HCT116 (cell line): ENCODE data around the gene SLC19A1. TPM values are rescaled to one million over a fixed set of nuclear protein-coding genes. Genes with fewer than 3 reads are reported as not detected.

Experiments used
- ATAC-seq: fragments of 200-7000 bp; cut with Tn5 transposase; 2 replicates; pipeline ENCODE4 v1.9.1; 2020; ENCODE audit warnings: mild to moderate bottlenecking, moderate library complexity
- BruUV-seq: library from RNA; stranded (reverse); fragments of 400-500 nt; replicated peaks from 2 replicates; lab custom pipeline; 2021; lab: Mats Ljungman, UMichigan
- CTCF ChIA-PET: fragments of 300-600 bp; sonication (Branson Sonifier 250); formaldehyde crosslinking; loops from one replicate; lab custom pipeline; 2021; ENCODE audit warnings: antibody characterized with exemption; lab: Charles Lee
- POLR2A ChIA-PET: fragments of 300-600, 350-600 bp; sonication (Branson Sonifier 250); formaldehyde crosslinking; loops from one replicate; lab custom pipeline; 2021; ENCODE audit warnings: antibody characterized with exemption; lab: Charles Lee
- RAD21 ChIA-PET, 2 experiments: fragments of 300-600 bp; sonication (Branson Sonifier 250); formaldehyde crosslinking; loops; one replicate each; lab custom pipeline; 2023; ENCODE audit warnings: low total read pairs in 2 of 2; ENCODE audit not compliant: uncharacterized antibody in 2 of 2, unreplicated experiment in 2 of 2, low non-redundant PET in 1 of 2; lab: Charles Lee
- DNase-seq: peaks from one replicate; pipeline ENCODE4 v3.0.0-alpha.2; 2010; ENCODE audit warnings: low read depth, low spot score
- H2AFZ ChIP-seq: fragments of 200-600 bp; shearing (Covaris generic), sonication (generic); 2 replicates; pipeline ENCODE4 v1.6.1; 2017; ENCODE audit warnings: low read depth, mixed run types, mixed read lengths, antibody characterized with exemption, low read length; ENCODE audit not compliant: poor library complexity, severe bottlenecking
- H3K27ac ChIP-seq: 2 replicates; pipeline ENCODE4 v1.5.1; 2012; ENCODE audit warnings: low read depth, low read length
- H3K27me3 ChIP-seq: fragments of 200-600 bp; sonication (generic); 2 replicates; pipeline ENCODE4 v1.6.1; 2016; ENCODE audit warnings: mixed run types, low read length, mixed read lengths; ENCODE audit not compliant: insufficient read depth
- H3K36me3 ChIP-seq, 2 experiments: fragments of 200-500 bp in 1 of 2; fragments of 200-600 bp in 1 of 2; sonication (Bioruptor generic) in 1 of 2; sonication (generic) in 1 of 2; 2 replicates each; pipeline versions ENCODE4 v1.5.1 to v1.6.1; 2014 to 2016; ENCODE audit warnings: low read length in 2 of 2, inconsistent platforms in 1 of 2, mixed read lengths in 1 of 2, mixed run types in 1 of 2; ENCODE audit not compliant: insufficient read depth in 2 of 2, control insufficient read depth in 1 of 2
- H3K4me1 ChIP-seq, 2 experiments: fragments of 200-600 bp in 1 of 2; sonication (generic) in 1 of 2; 2 replicates each; pipeline versions ENCODE4 v1.5.1 to v1.6.1; 2012 to 2017; ENCODE audit warnings: low read length in 2 of 2, inconsistent platforms in 1 of 2, mild to moderate bottlenecking in 1 of 2, mixed read lengths in 1 of 2, mixed run types in 1 of 2, moderate library complexity in 1 of 2; ENCODE audit not compliant: insufficient read depth in 2 of 2, control insufficient read depth in 1 of 2
- H3K4me2 ChIP-seq: fragments of 200-600 bp; sonication (generic); 2 replicates; pipeline ENCODE4 v1.6.1; 2017; ENCODE audit warnings: mixed run types, low read length, mixed read lengths
- H3K4me3 ChIP-seq, 2 experiments: fragments of 200-600 bp in 1 of 2; sonication (generic) in 1 of 2; replicated peaks in 1 of 2; 2 replicates each; pipeline ENCODE4 v1.5.1; 2011 to 2016; ENCODE audit warnings: low read length in 2 of 2, control low read depth in 1 of 2, low read depth in 1 of 2, mild to moderate bottlenecking in 1 of 2, mixed read lengths in 1 of 2, mixed run types in 1 of 2
- H3K79me2 ChIP-seq: fragments of 200-600 bp; sonication (generic); 2 replicates; pipeline ENCODE4 v1.6.1; 2017; ENCODE audit warnings: mild to moderate bottlenecking, mixed run types, low read length, moderate library complexity, mixed read lengths; ENCODE audit not compliant: insufficient read depth
- H3K9ac ChIP-seq: fragments of 200-600 bp; sonication (generic); 2 replicates; pipeline ENCODE4 v1.6.1; 2016; ENCODE audit warnings: low read length, mixed read lengths
- H3K9me2 ChIP-seq: fragments of 200-600 bp; sonication (generic), shearing (Covaris generic); 2 replicates; pipeline ENCODE4 v1.6.1; 2017; ENCODE audit warnings: mixed run types, mild to moderate bottlenecking, moderate library complexity; ENCODE audit not compliant: insufficient read depth
- H3K9me3 ChIP-seq, 2 experiments: fragments of 200-500 bp in 1 of 2; fragments of 200-600 bp in 1 of 2; sonication (Bioruptor generic) in 1 of 2; sonication (generic) in 1 of 2; 2 replicates each; pipeline ENCODE4 v1.6.1; 2014 to 2017; ENCODE audit warnings: low read length in 2 of 2, mixed read lengths in 2 of 2, inconsistent platforms in 1 of 2, low read depth in 1 of 2, mild to moderate bottlenecking in 1 of 2, mixed run types in 1 of 2, moderate library complexity in 1 of 2; ENCODE audit not compliant: control insufficient read depth in 1 of 2, insufficient read depth in 1 of 2
- H4K20me1 ChIP-seq: fragments of 200-600 bp; sonication (generic), shearing (Covaris generic); 2 replicates; pipeline ENCODE4 v1.6.1; 2017; ENCODE audit warnings: mixed run types, mild to moderate bottlenecking, moderate library complexity; ENCODE audit not compliant: insufficient read depth
- CBX3 ChIP-seq: IDR thresholded peaks from 2 replicates; pipeline ENCODE4 v1.6.1; 2012; ENCODE audit warnings: low read depth
- CTCF ChIP-seq, 3 experiments: fragments of 200-600 bp in 1 of 3; sonication (generic) in 1 of 3; IDR thresholded peaks in 2 of 3; conservative IDR thresholded peaks in 1 of 3; 2 replicates each; pipeline ENCODE4 v1.5.1; 2012 to 2017; ENCODE audit warnings: low read depth in 2 of 3, low read length in 2 of 3, antibody characterized with exemption in 1 of 3, borderline replicate concordance in 1 of 3, control low read depth in 1 of 3, mild to moderate bottlenecking in 1 of 3, mixed read lengths in 1 of 3, mixed run types in 1 of 3, moderate library complexity in 1 of 3; ENCODE audit not compliant: insufficient read depth in 1 of 3
- POLR2AphosphoS5 ChIP-seq: IDR thresholded peaks from 2 replicates; pipeline ENCODE4 v1.6.1; 2011; ENCODE audit warnings: mild to moderate bottlenecking, low read depth, low read length, moderate library complexity
- SIN3A ChIP-seq: IDR thresholded peaks from 2 replicates; pipeline ENCODE4 v1.6.1; 2012; ENCODE audit warnings: low read depth
- TCF7L2 ChIP-seq: IDR thresholded peaks from 2 replicates; pipeline ENCODE4 v1.7.0; 2011; ENCODE audit warnings: borderline replicate concordance, inconsistent platforms; ENCODE audit not compliant: insufficient read depth, insufficient read length; ENCODE audit errors: extremely low read depth
- YY1 ChIP-seq: IDR thresholded peaks from 2 replicates; pipeline ENCODE4 v1.6.1; 2011; ENCODE audit warnings: low read length, low read depth, moderate library complexity, mild to moderate bottlenecking; ENCODE audit not compliant: insufficient replicate concordance; ENCODE audit errors: extremely low read depth
- intact Hi-C: fragments of 100-400 bp; cut with micrococcal nuclease; formaldehyde crosslinking; loops from 2 replicates; pipeline ENCODE4 v1.10.0; 2022
- total RNA-seq: library from RNA; stranded (reverse); gene quantifications from one replicate; pipeline ENCODE4 v1.2.1, GENCODE V29; 2021; ENCODE audit not compliant: unreplicated experiment
- TF ChIP-seq, protein P1 (sequence below): IDR thresholded peaks from 2 replicates; pipeline ENCODE4 v1.6.1; 2011; ENCODE audit warnings: mild to moderate bottlenecking, low read length, moderate library complexity; ENCODE audit not compliant: insufficient replicate concordance; ENCODE audit errors: extremely low read depth
- TF ChIP-seq, protein P2 (sequence below): IDR thresholded peaks from 2 replicates; pipeline ENCODE4 v1.6.1; 2012

The SLC19A1 gene
- total RNA-seq, 1 experiment from 2014 or later = 50.2 TPM

- no peak overlapping the region for H3K27ac ChIP-seq
- intact Hi-C loops = no loop called here
- H3K79me2 ChIP-seq = no peaks in the 10 kb centered on the region
- no peaks in the 10 kb centered on the region for H3K27me3 ChIP-seq
- H3K4me1 ChIP-seq = no peaks in the 10 kb centered on the region; a peak in 1 of 4 replicates
- DNase-seq (no peak), ATAC-seq (0 out of 2 replicates have a peak, but pooled peaks have one; percentile 4)
- H3K4me2 ChIP-seq = no peak overlapping the region
- no peaks in the 10 kb centered on the region for H3K9me3 ChIP-seq
- CTCF ChIA-PET = no interaction called here
- H4K20me1 ChIP-seq = no peaks in the 10 kb centered on the region
- no peak overlapping the region for H3K4me3 ChIP-seq
- BruUV-seq = no TSS peak
- H2AFZ ChIP-seq = no peak overlapping the region
- TF ChIP-seq YY1 = no peak
- no peak for TF ChIP-seq CTCF (IDR thresholded peaks at IDR 0.05 in 2 of 3, conservative IDR thresholded peaks at IDR 0.05 in 1 of 3; ENCODE audit: borderline replicate concordance in 1 of 3, insufficient read depth in 1 of 3, low read depth in 2 of 3, low read length in 2 of 3)
- no peak for TF ChIP-seq TCF7L2
- TF ChIP-seq, protein P1, sequence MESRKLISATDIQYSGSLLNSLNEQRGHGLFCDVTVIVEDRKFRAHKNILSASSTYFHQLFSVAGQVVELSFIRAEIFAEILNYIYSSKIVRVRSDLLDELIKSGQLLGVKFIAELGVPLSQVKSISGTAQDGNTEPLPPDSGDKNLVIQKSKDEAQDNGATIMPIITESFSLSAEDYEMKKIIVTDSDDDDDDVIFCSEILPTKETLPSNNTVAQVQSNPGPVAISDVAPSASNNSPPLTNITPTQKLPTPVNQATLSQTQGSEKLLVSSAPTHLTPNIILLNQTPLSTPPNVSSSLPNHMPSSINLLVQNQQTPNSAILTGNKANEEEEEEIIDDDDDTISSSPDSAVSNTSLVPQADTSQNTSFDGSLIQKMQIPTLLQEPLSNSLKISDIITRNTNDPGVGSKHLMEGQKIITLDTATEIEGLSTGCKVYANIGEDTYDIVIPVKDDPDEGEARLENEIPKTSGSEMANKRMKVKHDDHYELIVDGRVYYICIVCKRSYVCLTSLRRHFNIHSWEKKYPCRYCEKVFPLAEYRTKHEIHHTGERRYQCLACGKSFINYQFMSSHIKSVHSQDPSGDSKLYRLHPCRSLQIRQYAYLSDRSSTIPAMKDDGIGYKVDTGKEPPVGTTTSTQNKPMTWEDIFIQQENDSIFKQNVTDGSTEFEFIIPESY = no peak
- TF ChIP-seq CBX3 = no peak
- no peak for TF ChIP-seq POLR2AphosphoS5
- TF ChIP-seq, protein P2, sequence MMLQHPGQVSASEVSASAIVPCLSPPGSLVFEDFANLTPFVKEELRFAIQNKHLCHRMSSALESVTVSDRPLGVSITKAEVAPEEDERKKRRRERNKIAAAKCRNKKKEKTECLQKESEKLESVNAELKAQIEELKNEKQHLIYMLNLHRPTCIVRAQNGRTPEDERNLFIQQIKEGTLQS = no peak
- TF ChIP-seq SIN3A = no peak
- no peaks in the 10 kb centered on the region for H3K9me2 ChIP-seq
- POLR2A ChIA-PET = no interaction called here
- no peak overlapping the region for H3K9ac ChIP-seq
- H3K36me3 ChIP-seq = peaks cover 0 to 2% of the 10 kb centered on the region in 2 experiments; a peak in 1 of 4 replicates
- RAD21 ChIA-PET = no interaction called here
Measured at GRCh38 chr21:45508607-45509565, 33.4 kb downstream of the SLC19A1 start.
